Islet of Langerhans (tissue), 1 donor: ENCODE measurements around the gene TNPO2.
"Not testable (repeated sequence)": the region's sequence is repeated elsewhere in the genome, so short reads cannot be mapped to it uniquely, and the experiment has no call there.

Experiments
- FAIRE-seq: peaks from one replicate; lab custom pipeline; 2011; peaks lifted over from hg19 to GRCh38; lab: Jason Lieb, UNC

Gene TNPO2

DNA sequence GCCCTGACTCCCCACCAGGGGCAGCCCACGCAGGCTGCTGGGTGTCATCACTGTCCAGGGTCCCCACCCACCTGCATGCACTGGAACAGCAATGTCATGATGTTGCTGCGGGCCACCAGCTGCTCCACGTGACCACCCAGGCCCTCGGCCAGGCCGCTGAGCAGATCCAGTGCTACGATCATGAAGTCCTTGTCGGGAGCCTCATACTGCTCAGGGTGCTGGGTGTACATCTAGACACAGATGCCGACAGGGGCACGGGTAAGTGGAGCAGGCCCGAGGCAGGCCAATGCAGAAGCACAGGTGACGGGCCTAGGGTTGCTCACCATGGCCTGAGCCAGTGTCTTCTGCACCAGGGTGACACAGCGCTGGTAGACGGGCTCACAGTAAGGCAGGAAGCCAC, 18.6 kb downstream of the TNPO2 start:
- FAIRE-seq = no peak

DNA sequence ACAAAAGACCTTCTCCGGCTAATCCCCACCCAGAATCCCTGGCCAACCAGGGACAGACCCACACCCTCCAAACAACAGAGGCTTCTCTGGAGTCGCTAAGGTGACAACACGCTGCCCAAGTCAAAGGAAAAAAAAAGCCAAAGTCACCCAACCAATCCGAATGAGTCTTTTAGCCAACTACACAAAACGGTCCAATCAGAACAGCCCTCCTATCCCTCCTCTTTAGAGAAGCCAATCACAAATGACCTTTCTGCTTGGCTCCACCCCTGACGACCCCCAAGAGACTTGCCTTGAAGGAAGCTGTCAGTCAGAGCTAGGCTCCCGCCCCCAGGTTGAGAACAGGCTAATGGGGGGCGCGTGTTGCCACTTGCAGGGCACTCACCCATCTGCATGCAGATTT, 20.7 kb downstream of the TNPO2 start:
- FAIRE-seq = no peak

DNA sequence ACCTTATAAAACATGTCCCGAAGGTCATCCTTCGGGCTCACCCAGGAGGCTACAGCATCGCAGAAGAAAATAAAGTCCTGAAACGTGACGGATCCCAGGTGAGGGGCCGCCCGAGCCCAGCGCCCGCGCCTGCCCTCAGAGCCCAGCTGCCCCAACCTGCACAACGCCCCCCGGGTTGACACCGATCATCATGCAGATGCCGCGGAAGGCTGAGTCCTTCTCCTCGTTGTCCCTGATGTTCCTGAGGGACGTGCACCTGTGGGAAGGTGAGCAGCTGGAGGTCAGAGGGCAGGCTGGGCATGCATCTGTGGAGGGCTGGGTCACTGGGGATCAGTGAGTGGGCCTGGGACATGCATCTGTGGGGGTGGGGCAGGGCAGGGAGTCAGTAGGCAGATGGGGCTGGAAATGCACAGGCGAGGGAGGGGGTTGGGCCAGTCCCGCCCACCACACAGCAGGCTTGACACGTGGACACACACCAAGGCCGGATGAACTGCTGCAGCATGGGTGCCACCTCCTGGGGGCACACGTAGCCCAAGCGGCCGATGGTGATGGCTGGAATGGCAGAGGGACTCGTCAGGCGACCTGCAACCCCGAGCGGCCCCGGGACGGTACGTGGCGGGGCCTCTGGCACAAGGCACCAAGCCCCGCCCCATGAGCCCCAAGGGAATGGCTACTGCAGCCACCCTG, 22.0 kb downstream of the TNPO2 start:
- no peak for FAIRE-seq

DNA sequence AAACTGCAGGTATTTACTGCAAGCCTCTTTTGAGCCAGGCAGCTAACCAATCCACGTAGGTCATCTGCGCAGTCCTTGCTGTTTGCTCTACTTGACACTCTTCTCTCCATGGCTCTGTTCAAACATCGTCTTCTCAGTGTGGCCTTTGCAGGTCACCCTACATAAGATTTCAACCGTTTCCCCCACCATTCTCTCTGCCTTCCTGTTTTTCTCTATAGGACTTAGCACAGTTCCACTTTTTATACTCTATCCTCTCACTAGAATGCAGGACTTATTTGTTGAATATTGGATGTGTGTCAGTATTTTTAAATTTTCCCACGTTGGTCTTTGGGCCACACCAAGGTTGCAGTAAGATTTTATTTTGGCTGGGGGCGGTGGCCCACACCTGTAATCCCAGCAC, 25.6 kb downstream of the TNPO2 start:
- no peak for FAIRE-seq

DNA sequence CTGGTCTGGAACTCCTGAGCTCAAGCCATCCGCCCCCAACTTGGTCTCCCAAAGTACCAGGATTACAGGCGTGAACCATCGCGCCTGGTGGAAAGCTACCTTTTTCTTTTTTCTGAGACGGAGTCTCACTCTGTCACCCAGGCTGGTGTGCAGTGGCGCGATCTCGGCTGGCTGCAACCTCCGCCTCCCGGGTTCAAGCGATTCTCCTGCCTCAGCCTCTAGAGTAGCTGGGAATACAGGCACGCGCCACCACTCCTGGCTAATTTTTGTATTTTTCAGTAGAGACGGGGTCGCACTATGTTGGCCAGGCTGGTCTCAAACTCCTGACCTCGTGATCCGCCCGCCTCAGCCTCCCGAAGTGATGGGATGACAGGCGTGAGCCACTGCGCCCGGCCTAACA, 26.3 kb downstream of the TNPO2 start:
- not testable (repeated sequence) for FAIRE-seq

DNA sequence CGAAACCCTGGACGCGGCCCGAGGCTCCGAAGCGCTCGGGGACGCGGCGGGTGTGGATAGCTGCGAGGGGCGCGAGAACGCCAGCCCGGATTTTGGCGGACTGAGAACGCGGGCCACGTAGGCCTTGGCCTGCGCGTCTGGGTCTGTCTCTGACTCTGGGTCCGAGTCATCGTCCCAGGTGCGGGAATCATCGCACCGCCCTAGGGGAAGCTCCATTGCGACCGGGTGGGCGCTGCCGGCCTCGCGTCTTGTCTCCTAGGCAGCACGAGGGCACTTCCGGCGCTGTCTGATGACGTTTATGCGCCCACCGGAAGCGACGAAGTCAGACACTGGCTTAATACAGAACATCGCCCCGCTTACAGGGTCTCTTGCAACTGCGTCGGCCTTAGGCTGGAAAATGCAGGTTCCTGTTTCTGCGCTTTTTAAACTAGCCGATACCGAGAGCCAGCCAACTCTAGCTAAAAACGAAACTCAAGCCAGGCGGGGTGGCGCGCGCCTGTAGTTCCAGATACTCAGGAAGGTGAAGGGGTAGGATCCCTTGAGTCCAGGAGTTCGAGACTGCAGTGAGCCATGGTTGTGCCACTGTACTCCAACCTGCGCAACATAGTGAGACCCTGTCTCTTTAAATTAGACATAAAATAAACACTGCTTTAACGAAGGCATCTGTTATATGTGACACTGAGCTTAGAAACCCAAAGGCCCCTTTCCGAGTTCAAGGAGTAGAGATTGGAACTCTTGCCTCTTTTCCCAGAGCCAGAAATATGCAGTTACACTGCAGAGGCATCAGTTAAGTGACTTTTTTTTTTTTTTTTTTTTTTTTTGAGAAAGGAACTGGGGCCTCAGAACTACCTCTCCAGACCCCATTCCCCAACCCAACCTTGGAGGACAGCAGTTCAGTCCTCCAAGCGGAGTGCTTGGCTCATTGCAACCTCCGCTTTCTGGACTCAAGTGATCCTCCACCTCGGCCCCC, 27.1 kb downstream of the TNPO2 start, which contains the start of gene FBXW9:
TSS of gene FBXW9 (minus strand) at position 266 of the 970 bp plus-strand sequence. CDS start at position 216, 50 bp downstream.
- no peak for FAIRE-seq

DNA sequence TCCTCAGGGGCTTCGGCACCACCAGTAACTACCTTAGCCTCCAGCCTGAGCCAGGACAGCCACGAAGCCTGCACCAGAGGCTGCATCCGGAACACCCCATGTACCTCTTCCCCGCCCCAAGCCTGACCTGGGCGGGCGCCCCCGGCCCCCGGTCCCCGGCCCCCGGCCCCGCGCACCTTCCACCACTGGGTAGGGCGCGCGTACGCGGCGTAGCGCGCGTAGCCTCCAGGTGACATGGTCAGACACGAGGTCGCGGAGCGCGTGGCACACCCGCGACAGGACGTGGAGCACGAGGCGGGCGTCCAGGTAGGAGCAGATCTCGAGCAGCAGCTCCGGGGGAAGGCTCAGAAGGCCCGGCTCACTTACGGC, 27.8 kb downstream of the TNPO2 start:
- FAIRE-seq = no peak

DNA sequence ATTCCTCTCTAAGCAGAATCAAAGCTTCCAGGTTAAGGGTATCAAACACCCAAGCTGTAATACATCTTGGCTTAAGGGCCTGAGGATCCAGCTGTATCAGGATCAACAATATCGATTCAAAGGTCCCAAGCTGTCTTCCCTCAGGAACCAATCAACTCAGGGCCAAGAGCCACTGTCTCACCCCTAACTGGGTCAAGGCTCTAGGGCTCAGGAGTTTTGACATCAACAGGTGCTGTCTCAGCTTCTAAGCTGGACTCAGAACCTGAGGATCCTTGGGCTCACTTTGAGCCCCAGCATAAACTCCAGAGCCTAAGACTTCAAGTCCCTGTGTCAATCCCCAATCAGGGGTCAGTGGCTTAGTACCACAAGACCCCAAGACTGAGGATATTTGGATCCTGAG, 28.2 kb downstream of the TNPO2 start:
- no peak for FAIRE-seq

DNA sequence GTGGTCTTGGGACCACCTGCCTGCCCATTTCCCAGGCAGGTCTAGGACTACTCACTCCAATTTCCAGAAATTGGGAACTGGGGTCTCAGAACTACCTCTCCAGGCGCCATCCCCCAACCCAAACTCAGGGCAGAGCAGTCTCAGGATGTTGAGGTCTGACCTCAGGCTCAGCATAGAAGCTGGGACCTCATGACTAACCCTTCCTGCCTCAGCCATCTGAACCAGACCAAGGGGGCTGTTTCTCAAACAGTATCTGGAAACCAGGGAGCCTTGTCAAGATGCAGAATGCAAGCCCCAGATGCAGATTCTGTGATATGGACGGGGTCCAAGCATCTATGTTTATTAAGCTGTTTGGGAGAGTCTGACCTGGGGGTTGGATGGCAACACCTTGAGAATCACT, 28.6 kb downstream of the TNPO2 start:
- no peak for FAIRE-seq

DNA sequence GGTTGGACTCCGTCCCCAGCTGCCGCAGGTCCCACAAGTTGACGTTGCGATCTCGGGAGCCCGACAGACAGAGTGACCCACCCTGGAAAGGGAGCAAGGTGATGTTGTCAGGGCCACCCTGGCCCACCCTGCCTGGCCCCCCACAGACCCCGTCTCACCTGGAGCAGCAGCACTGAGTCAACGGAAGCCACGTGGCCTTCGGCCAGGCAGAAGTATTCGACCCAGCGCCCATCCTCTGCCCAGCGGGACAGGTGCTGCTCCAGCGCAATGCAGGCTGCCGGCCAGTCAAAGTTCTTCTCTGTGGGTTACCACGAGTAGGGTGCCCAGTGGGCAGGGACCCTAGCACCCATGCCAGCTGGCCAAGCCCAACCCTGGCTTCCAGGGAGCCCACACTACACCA, 29.1 kb downstream of the TNPO2 start:
- no peak for FAIRE-seq

DNA sequence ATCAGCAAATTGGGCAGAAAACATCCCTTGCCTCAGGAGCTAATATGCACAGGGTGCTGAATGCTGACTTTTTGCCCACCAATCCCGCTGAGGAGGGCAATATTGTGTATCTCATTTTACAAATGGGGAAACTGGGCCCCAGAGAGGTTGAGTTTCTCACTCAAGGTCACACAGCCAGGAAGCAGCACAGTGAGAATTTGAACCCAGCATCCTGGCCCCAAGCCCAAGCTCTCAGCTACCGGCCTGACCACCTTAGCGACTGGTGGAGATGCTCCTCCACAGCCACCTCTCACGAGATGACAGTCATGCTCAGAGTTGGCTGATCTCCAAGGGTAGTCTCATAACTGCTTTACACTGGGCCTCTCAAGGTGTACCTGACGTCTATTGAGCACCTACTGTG, 30.8 kb downstream of the TNPO2 start:
- FAIRE-seq = no peak

DNA sequence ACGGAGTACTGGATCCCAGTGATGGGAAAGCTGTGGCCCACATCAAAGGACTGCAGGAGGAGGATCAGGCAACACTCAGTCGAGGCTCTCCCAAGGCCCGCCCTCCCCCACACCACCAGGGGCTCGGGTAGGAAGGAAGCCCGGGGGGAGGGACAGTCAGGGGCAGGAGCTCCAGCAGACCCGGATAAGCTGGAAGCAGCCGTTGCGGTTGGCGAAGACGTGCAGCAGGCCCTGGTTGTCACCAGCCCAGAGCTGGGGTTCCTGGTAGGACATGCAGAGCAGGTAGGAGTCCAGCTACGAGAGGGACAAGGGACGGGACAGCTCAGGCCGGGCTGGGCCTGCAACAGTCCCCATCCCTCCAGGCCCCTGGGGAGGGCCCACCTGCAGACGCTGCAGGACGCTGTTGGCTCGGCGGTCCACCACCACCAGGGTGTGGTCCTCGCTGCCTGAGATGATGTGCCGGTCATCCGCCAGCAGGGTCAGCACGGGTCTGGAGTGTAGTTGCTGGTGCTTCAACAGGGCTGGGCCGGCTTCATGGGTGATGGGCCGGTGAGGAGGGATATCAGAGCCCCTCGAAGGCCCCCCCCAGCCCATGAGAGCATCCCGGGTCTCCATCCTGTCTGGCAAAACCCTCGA, 34.0 kb downstream of the TNPO2 start:
- no peak for FAIRE-seq

DNA sequence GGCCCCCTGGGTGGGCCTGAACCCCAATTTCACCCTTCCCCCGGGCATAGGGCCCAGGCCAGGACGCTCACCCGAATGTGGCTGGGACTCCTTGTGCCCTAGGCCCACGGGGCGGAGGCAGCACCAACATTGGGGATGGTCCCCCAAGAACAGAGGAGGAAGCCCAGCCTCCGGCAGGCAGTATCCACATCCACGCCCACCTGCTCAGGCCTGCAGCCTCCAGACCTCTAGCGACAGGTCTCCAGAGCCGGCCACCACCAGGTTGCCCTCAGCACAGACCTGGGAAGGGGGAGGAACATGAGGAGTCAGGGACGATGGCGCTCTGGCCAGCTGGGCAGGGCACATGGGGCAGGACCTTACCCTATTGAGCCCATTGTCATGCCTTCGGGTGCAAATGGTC, 34.7 kb downstream of the TNPO2 start:
- no peak for FAIRE-seq

DNA sequence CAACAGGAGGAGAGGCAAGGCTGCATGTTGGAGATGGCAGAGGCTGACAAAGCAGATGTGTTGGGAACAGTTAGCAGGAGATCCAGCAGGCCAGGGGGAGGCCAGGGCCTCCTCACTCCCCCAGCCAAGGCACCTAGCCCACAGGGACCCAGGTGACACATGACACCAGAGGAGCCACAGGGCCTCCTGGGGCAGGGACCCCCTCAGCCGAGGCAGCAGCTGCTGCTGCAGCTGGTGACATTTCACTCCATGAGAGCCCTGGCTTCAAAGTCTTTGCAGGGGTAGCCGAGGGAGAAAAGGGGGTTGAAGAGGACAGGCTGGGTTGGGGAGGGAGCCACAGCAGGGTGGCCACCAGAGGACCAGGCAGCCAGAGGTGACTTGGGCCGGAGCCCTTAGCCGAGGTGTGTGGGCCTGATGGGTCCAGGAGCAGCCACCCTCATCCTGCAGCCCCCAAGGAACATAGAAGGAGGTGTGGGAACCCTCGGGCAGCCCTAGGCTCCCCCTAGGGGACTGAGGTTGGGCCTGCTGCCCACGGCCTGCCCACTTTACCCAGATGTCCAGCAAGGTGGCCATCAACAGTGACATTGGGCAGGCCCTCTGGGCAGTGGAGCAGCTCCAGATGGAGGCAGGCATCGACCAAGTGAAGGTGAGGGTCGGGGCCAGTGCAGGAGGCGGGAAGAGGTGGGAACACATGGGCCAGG, 36.1 kb downstream of the TNPO2 start, which contains the start of gene GNG14:
TSS of gene GNG14 (plus strand) at position 503 of the 701 bp plus-strand sequence. CDS start at position 554, 51 bp downstream.
- no peak for FAIRE-seq

DNA sequence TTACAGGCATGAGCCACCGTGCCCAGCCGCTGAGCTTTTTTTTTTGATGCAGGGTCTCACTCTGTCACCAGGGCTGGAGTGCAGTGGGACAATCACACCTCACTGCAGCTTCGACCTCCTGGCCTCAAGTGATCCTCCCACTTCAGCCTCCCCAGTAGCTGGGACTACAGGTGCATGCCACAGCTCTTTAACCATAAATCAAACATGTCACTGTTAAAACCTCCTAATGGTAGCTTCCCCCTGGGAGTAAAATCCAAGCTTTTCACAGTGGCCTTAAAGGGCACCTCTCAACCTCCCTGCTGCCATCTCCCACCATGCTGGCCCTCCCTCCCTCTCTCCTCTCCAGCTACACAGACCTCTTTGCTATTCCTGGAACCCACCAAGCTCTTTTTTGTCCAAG, 37.9 kb downstream of the TNPO2 start:
- no peak for FAIRE-seq

DNA sequence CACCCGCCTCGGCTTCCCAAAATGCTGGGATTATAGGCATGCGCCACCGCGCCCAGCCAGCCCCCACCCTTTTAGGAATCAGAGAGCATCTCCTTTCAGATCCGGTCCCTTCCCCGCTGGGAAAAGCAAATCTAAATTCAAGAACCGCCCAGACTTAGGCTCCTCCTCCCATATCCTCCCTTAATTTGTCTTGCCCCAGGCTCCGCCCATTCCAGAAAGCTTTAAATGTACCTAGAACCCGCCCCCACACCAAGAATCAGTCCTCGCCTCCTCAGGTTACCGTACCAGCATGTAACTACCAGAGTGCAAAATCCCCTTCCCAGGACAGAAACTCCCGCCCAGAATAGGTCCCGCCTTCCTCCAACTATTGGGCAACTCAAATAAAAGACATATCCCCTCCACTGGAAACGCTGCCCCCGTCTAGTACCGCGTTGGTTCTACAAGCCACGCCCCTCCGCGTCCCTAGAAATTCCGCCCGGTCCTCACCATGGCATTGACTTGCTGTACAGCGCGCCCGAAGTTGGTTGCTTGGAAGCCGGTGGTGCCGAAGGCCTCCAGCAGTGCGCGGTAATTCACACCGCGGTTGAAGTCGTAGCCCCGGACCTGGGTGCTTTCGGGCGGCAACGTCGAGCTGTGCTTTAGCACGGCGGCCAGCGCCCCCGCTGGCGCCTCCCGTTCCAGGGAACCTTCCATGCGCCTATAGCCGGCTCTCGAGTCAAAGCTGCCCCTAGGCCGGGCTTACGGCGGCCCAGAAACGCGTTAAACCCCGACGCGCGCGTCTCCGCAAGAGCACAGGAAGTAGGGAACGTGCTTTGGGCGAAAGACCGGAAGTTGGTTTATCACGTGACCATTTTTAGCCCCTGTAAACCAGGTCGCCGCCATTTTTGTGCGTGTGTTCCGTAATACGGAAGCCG, 42.4 kb downstream of the TNPO2 start, which contains the start of gene DHPS:
TSS of gene DHPS (minus strand) at position 807 of the 914 bp plus-strand sequence. CDS start at position 693, 114 bp downstream.
- peak; percentile 79 for FAIRE-seq

DNA sequence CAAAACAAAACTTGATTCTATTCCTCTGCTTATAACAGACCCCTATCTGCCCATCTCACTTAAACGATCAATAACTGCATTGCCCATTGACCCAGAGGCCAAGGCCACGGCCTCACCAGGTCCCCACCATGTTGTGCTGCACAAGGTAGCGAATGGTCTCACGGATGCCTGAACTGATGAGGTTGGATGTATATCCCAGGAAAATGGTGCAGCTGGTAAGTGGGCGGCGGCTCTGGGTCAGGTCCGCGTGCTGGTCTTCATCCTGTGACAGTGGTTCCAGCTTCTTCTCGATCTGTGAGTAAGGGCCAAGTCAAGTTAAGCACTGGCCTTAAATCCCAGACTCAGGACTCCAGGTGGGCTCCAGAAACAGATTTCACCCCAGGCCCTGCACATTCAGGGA, 43.7 kb downstream of the TNPO2 start:
- FAIRE-seq = no peak

DNA sequence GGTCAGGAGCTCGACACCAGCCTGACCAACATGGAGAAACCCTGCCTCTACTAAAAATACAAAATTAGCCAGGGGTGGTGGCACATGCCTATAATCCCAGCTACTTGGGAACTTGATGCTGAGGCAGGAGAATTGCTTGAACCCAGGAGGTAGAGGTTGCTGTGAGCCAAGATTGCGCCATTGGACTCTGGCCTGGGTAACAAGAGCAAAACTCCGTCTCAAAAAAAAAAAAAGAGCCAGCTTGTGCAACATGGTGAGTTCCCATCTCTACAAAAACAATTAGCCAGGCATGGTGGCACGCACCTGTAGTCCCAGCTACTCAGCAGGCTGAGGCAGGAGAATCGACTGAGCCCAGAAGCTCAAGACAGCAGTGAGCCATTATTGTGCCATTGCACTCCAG, 45.7 kb downstream of the TNPO2 start:
- FAIRE-seq = not testable (repeated sequence)

DNA sequence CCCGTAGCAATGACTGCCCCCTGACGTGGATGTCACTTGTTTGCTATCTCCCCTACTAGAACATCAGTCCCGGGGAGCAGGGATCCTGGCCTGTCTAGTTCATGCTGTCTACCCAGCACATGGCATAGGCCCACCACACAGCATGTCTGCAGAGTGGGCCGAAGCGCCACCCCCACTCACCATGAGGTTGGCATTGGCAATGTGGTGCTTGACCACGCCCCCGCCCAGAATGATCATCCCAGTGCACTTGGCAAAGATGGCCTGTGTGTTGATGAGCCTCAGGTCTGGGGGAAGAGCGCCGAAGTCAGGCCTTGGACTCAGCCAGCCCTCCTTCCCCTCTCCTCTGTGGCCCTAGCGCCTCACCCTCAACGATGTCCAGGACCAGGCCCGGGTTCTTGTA, 46.8 kb downstream of the TNPO2 start:
- no peak for FAIRE-seq

DNA sequence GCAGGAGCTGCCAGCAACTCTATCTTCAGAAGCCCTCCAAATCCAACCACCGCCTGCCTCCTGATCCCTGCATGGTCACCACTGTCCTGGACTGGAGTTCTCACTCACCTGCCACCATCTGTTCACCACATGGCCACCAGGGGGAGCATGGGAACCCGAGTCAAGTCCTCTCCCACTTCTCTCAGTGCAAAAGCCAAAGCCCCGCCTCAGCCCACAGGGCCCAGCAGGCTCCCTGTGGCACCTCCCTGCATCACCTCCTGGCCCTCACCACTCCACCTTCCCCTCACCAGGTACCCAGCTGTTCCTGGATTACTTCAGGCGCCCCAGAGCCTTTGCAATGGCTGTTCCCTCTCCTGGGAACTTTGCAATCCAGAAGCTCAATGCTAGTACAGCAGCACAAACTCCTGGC, 47.3 kb downstream of the TNPO2 start:
- no peak for FAIRE-seq

DNA sequence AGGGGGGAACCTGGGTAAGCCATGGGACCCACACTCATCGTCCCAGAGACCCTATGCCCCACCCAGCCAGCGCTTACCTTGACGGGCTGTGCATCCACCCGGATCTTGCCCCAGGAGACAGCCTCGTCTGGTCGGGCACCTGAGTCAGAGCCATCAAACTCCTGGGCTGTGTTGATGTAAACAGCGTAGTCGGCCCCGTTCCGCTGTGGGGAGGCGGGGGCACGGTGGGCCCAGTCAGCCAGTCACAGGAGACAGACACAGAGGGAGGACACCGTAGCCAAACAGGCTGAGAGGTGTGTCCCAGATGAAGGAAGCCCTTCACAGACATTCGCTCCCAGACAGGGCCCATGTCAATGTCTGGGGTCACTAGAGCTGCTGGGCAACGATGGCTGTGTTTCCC, 47.8 kb downstream of the TNPO2 start:
- no peak for FAIRE-seq
